H1 (cell line): ENCODE measurements around the gene OXLD1. TPM values are rescaled to one million over a fixed set of nuclear protein-coding genes. Genes with fewer than 3 reads are reported as not detected.

ENCODE experiments used
- CTCF ChIA-PET: fragments of 300-600 bp; sonication (Branson Sonifier 250); formaldehyde crosslinking; loops from one replicate; lab custom pipeline; 2021; ENCODE audit not compliant: partially characterized antibody; lab: Charles Lee
- POLR2A ChIA-PET: fragments of 300-600 bp; sonication (Branson Sonifier 250); formaldehyde crosslinking; loops from one replicate; lab custom pipeline; 2021; ENCODE audit warnings: inconsistent platforms; ENCODE audit not compliant: partially characterized antibody; lab: Charles Lee
- DNase-seq, 2 experiments: peaks; one replicate each; pipeline versions ENCODE4 v3.0.0 to v3.0.0-alpha.2; 2010 to 2022; ENCODE audit warnings: low spot score in 2 of 2, low read depth in 1 of 2, mixed read lengths in 1 of 2
- FAIRE-seq: peaks from 2 replicates; lab custom pipeline; 2011; peaks lifted over from hg19 to GRCh38; lab: Jason Lieb, UNC
- H2AFZ ChIP-seq: 2 replicates; pipeline ENCODE4 v1.8.1; 2012; ENCODE audit warnings: low read length, inconsistent platforms
- H2AK5ac ChIP-seq: 2 replicates; pipeline ENCODE4 v1.6.1; 2013; ENCODE audit warnings: low read depth, low read length
- H2BK120ac ChIP-seq: replicated peaks from 2 replicates; pipeline ENCODE3; 2013; ENCODE audit warnings: low read depth, low read length, inconsistent platforms
- H2BK12ac ChIP-seq: 2 replicates; pipeline ENCODE4 v1.6.1; 2013; ENCODE audit warnings: low read depth, low read length
- H2BK15ac ChIP-seq: 2 replicates; pipeline ENCODE4 v1.6.1; 2013; ENCODE audit warnings: low read length
- H2BK20ac ChIP-seq: 2 replicates; pipeline ENCODE4 v1.6.1; 2013; ENCODE audit warnings: low read length
- H2BK5ac ChIP-seq: 2 replicates; pipeline ENCODE4 v1.6.1; 2013; ENCODE audit warnings: low read depth, low read length
- H3K14ac ChIP-seq: 2 replicates; pipeline ENCODE4 v1.6.1; 2013; ENCODE audit warnings: inconsistent platforms; ENCODE audit not compliant: insufficient read length
- H3K18ac ChIP-seq: 2 replicates; pipeline ENCODE4 v1.6.1; 2013; ENCODE audit warnings: low read length; ENCODE audit errors: extremely low read depth
- H3K23ac ChIP-seq: 2 replicates; pipeline ENCODE4 v1.6.1; 2013; ENCODE audit warnings: inconsistent platforms; ENCODE audit not compliant: insufficient read length
- H3K23me2 ChIP-seq: 2 replicates; pipeline ENCODE4 v1.6.1; 2013; ENCODE audit warnings: low read depth, low read length
- H3K27ac ChIP-seq: 2 replicates; pipeline ENCODE4 v1.6.1; 2011; ENCODE audit warnings: low read depth, low read length, inconsistent platforms
- H3K27me3 ChIP-seq, 4 experiments: replicated peaks in 1 of 4; 1 replicate in 1 of 4; 2 replicates in 3 of 4; pipeline versions ENCODE4 v1.6.1 to v1.8.1; 2011 to 2013; ENCODE audit warnings: low read length in 3 of 4, mild to moderate bottlenecking in 3 of 4, inconsistent platforms in 2 of 4, mixed read lengths in 2 of 4, moderate library complexity in 1 of 4; ENCODE audit not compliant: control insufficient read depth in 3 of 4, insufficient read depth in 3 of 4; ENCODE audit errors: extremely low read depth in 1 of 4
- H3K36me3 ChIP-seq, 4 experiments: 2 replicates each; pipeline versions ENCODE4 v1.6.1 to v1.8.1; 2011 to 2013; ENCODE audit warnings: mild to moderate bottlenecking in 4 of 4, low read length in 3 of 4, moderate library complexity in 2 of 4, control low read depth in 1 of 4, inconsistent platforms in 1 of 4; ENCODE audit not compliant: insufficient read depth in 4 of 4, control insufficient read depth in 2 of 4
- H3K4ac ChIP-seq: replicated peaks from 2 replicates; pipeline ENCODE3; 2013; ENCODE audit warnings: low read length, low read depth, mixed read lengths, inconsistent platforms; ENCODE audit not compliant: insufficient read length
- H3K4me1 ChIP-seq, 4 experiments: replicated peaks in 1 of 4; 1 replicate in 1 of 4; 2 replicates in 3 of 4; pipeline versions ENCODE4 v1.6.1 to v1.8.1; 2011 to 2013; ENCODE audit warnings: low read length in 3 of 4, inconsistent platforms in 2 of 4, mixed read lengths in 1 of 4; ENCODE audit not compliant: insufficient read depth in 4 of 4, control insufficient read depth in 3 of 4
- H3K4me2 ChIP-seq, 2 experiments: 2 replicates each; pipeline versions ENCODE4 v1.6.1 to v1.8.1; 2011 to 2013; ENCODE audit warnings: low read depth in 2 of 2, low read length in 2 of 2, control low read depth in 1 of 2, inconsistent platforms in 1 of 2, mild to moderate bottlenecking in 1 of 2; ENCODE audit not compliant: insufficient read depth in 1 of 2
- H3K4me3 ChIP-seq, 4 experiments: fragments of 200-600, 300-600 bp in 1 of 4; sonication (generic), shearing (Covaris generic), sonication (Bioruptor Twin) in 1 of 4; 2 replicates each; pipeline versions ENCODE4 v1.5.1 to v1.8.1; 2011 to 2016; ENCODE audit warnings: low read length in 4 of 4, low read depth in 3 of 4, control low read depth in 2 of 4, inconsistent platforms in 2 of 4, mild to moderate bottlenecking in 2 of 4, mixed read lengths in 1 of 4, moderate library complexity in 1 of 4; ENCODE audit not compliant: insufficient read depth in 2 of 4; ENCODE audit errors: extremely low read depth in 1 of 4
- H3K56ac ChIP-seq: replicated peaks from 2 replicates; pipeline ENCODE3; 2013; ENCODE audit warnings: low read depth, mild to moderate bottlenecking, mixed read lengths, low read length, inconsistent platforms; ENCODE audit not compliant: insufficient read length
- H3K79me1 ChIP-seq: 2 replicates; pipeline ENCODE4 v1.6.1; 2013; ENCODE audit warnings: low read depth, low read length, control low read depth
- H3K79me2 ChIP-seq, 2 experiments: 2 replicates each; pipeline versions ENCODE4 v1.6.1 to v1.8.1; 2012 to 2013; ENCODE audit warnings: low read length in 2 of 2, mild to moderate bottlenecking in 2 of 2, inconsistent platforms in 1 of 2; ENCODE audit not compliant: insufficient read depth in 2 of 2, control insufficient read depth in 1 of 2
- H3K9ac ChIP-seq, 4 experiments: replicated peaks in 1 of 4; 1 replicate in 1 of 4; 2 replicates in 3 of 4; pipeline versions ENCODE4 v1.6.1 to v1.8.1; 2011 to 2013; ENCODE audit warnings: low read depth in 3 of 4, low read length in 3 of 4, control low read depth in 2 of 4, mild to moderate bottlenecking in 2 of 4, moderate library complexity in 2 of 4, inconsistent platforms in 1 of 4; ENCODE audit errors: extremely low read depth in 1 of 4
- H3K9me3 ChIP-seq, 2 experiments: 2 replicates each; pipeline versions ENCODE4 v1.6.1 to v1.8.1; 2012 to 2013; ENCODE audit warnings: mild to moderate bottlenecking in 2 of 2, moderate library complexity in 2 of 2, control low read depth in 1 of 2, inconsistent platforms in 1 of 2, low read depth in 1 of 2, low read length in 1 of 2, mixed read lengths in 1 of 2; ENCODE audit not compliant: insufficient read depth in 2 of 2
- H4K20me1 ChIP-seq, 2 experiments: replicated peaks in 1 of 2; 2 replicates each; pipeline versions ENCODE3 to v1.8.1; 2011 to 2013; ENCODE audit warnings: inconsistent platforms in 2 of 2, low read length in 2 of 2, mild to moderate bottlenecking in 1 of 2; ENCODE audit not compliant: insufficient read depth in 2 of 2, control insufficient read depth in 1 of 2
- H4K5ac ChIP-seq: 2 replicates; pipeline ENCODE4 v1.6.1; 2013; ENCODE audit warnings: low read length, low read depth, mixed read lengths, inconsistent platforms; ENCODE audit not compliant: insufficient read length
- H4K8ac ChIP-seq: 2 replicates; pipeline ENCODE4 v1.8.0; 2013; ENCODE audit warnings: mild to moderate bottlenecking, moderate library complexity, low read length, inconsistent platforms; ENCODE audit not compliant: insufficient read depth; ENCODE audit errors: extremely low read depth
- H4K91ac ChIP-seq: replicated peaks from 2 replicates; pipeline ENCODE3; 2013; ENCODE audit warnings: low read length, mixed read lengths, inconsistent platforms; ENCODE audit not compliant: insufficient read length
- ATF3 ChIP-seq: IDR thresholded peaks from 2 replicates; pipeline ENCODE4 v1.6.1; 2011; ENCODE audit warnings: low read depth, mild to moderate bottlenecking, low read length; ENCODE audit not compliant: insufficient read depth
- KDM1A ChIP-seq: fragments of 200-600, 300-600 bp; sonication (generic); IDR thresholded peaks from 2 replicates; pipeline ENCODE4 v1.7.1; 2016; ENCODE audit warnings: mild to moderate bottlenecking, low read length, borderline replicate concordance
- KDM4A ChIP-seq: IDR thresholded peaks from one replicate; pipeline ENCODE4 v1.7.1; 2012; ENCODE audit warnings: low read depth, mild to moderate bottlenecking, moderate library complexity, low read length, inconsistent platforms; ENCODE audit not compliant: severe bottlenecking
- POLR2AphosphoS5 ChIP-seq: IDR thresholded peaks from 2 replicates; pipeline ENCODE4 v1.6.1; 2011; ENCODE audit warnings: low read depth, low read length
- WGBS, 2 experiments: shearing (Covaris generic) in 1 of 2; methylation state at CpG; one replicate each; pipeline versions ENCODE4 v1.1.6 to v1.1.7; 2013 to 2015; ENCODE audit warnings: low lambda C conversion rate in 2 of 2, mixed read lengths in 2 of 2, inconsistent platforms in 1 of 2, low coverage in 1 of 2, missing lambda C conversion rate in 1 of 2; ENCODE audit not compliant: insufficient replicate concordance in 2 of 2, insufficient coverage in 1 of 2, insufficient read length in 1 of 2; ENCODE audit errors: extremely low coverage in 1 of 2, missing lambda C conversion rate in 1 of 2; 5-methylcytosine and 5-hydroxymethylcytosine counted together
- polyA plus RNA-seq, 7 experiments: library from polyadenylated mRNA; depleted of rRNA in 3 of 7; stranded (reverse) in 5 of 7; unstranded in 2 of 7; fragments of >200 nt in 5 of 7; fragments of 200-250 nt in 2 of 7; gene quantifications; 1 replicate in 5 of 7; 2 replicates in 1 of 7; 4 replicates in 1 of 7; pipeline versions ENCODE4 v1.2.1 to v1.2.3, GENCODE V29; 2011 to 2013; ENCODE audit warnings: missing spikeins in 2 of 7, mixed read lengths in 2 of 7
- total RNA-seq: library from RNA; stranded (reverse); fragmentation: NEBNext Ultra II Directional; extraction: Animal tissue kit (Norgen Biotek cat#: 25700); gene quantifications from 2 replicates; pipeline ENCODE4 v1.2.1, GENCODE V29; 2021

Gene OXLD1
- total and polyA plus RNA-seq, 2 of the 8 experiments (the other 6 are each of a cell fraction or from before 2014, with no cell fraction given), result 41.5 to 61.9 TPM

- no peak overlapping the region for H3K4ac ChIP-seq
- H3K18ac ChIP-seq, result no peak overlapping the region
- H4K91ac ChIP-seq, result no peak overlapping the region
- no peak overlapping the region for H3K23ac ChIP-seq
- H3K4me3 ChIP-seq, result peak overlapping the region in 1 of 4 experiments; percentile 95; a peak in 3 of 8 replicates
- H3K56ac ChIP-seq, result no peak overlapping the region
- H2BK15ac ChIP-seq, result no peak overlapping the region
- no peak overlapping the region; the same call in 1 of the 2 replicates for H2BK5ac ChIP-seq
- CTCF ChIA-PET, result interaction anchor here (1.0 to 2.0 kb wide), 9 partner anchors 8 to 169 kb away, joined by 3 to 9 read pairs (median 4); partner anchors contain the start of genes ARHGDIA, ARL16 and HGS
- peak overlapping the region; percentile 62 for H4K8ac ChIP-seq
- POLR2A ChIA-PET, result interaction anchor here (0.6 to 17.2 kb wide), 16 partner anchors 15 to 852 kb away, joined by 3 to 436 read pairs (median 6); partner anchors contain the start of genes ARL16, CCDC137, HGS and MAFG
- H2AK5ac ChIP-seq, result no peak overlapping the region
- no peak overlapping the region for H2BK20ac ChIP-seq
- no peak overlapping the region for H2BK12ac ChIP-seq
- H3K27ac ChIP-seq, result no peak overlapping the region
- peaks cover 9 to 44% of the 10 kb centered on the region in 2 experiments; a peak in 3 of 4 replicates for H3K79me2 ChIP-seq
- no peak overlapping the region for H3K14ac ChIP-seq
- DNase-seq (no peak), FAIRE-seq (no peak)
- H3K4me2 ChIP-seq, result peak overlapping the region; percentile 91 to 95; a peak in 3 of 4 replicates
- H4K20me1 ChIP-seq, result peaks cover 11% of the 10 kb centered on the region in 2 experiments
- peaks cover 9% of the 10 kb centered on the region for H3K23me2 ChIP-seq
- H3K4me1 ChIP-seq, result peaks cover 0 to 14% (median 10%) of the 10 kb centered on the region in 4 experiments; a peak in 5 of 7 replicates
- H2BK120ac ChIP-seq, result no peak overlapping the region
- no peaks in the 10 kb centered on the region for H3K27me3 ChIP-seq
- H3K79me1 ChIP-seq, result peaks cover 14% of the 10 kb centered on the region
- no peak overlapping the region for H4K5ac ChIP-seq
- H2AFZ ChIP-seq, result no peak overlapping the region
- H3K9ac ChIP-seq, result peak overlapping the region in 3 of 4 experiments; percentile 11 to 29 (median 14); a peak in 2 of 7 replicates
- peaks cover 13 to 42% (median 21%) of the 10 kb centered on the region in 4 experiments; a peak in 7 of 8 replicates for H3K36me3 ChIP-seq
- TF ChIP-seq ATF3 (no peak), KDM1A (no peak), KDM4A (no peak), POLR2AphosphoS5 (no peak)
- WGBS, 2 experiments, result 88% methylated on average over 23 of the region's 23 CpGs; no CpG with 5 or more reads in 1 of the 2 experiments
- H3K9me3 ChIP-seq, result no peaks in the 10 kb centered on the region
These were observed 35.1 kb upstream of the OXLD1 start for GRCh38 chr17:81701288-81702071.
